Thyroid gland (tissue), 4 donors: ENCODE measurements around the gene NCOR1. TPM values are rescaled to one million over a fixed set of nuclear protein-coding genes. Genes with fewer than 3 reads are reported as not detected.
"Not testable (repeated sequence)": the region's sequence is repeated elsewhere in the genome, so short reads cannot be mapped to it uniquely, and the experiment has no call there.

Source experiments
- DNase-seq, 2 donors: peaks; one replicate each; pipeline ENCODE4 v3.0.0-alpha.2; 2019
- H3K27ac ChIP-seq, 3 donors: fragments of 200-600 bp; sonication (generic); 1 replicate in 2 of 3; 2 replicates in 1 of 3; pipeline ENCODE4 v1.5.1; 2016 to 2019; ENCODE audit warnings: mild to moderate bottlenecking in 1 of 3, moderate library complexity in 1 of 3
- H3K27me3 ChIP-seq: fragments of 200-600 bp; sonication (generic); one replicate; pipeline ENCODE4 v1.5.1; 2019
- H3K36me3 ChIP-seq, 2 donors: fragments of 200-600 bp; sonication (generic); one replicate each; pipeline ENCODE4 v1.5.1; 2016 to 2019
- H3K4me1 ChIP-seq, 2 donors: fragments of 200-600 bp; sonication (generic); one replicate each; pipeline ENCODE4 v1.5.1; 2017 to 2019
- H3K4me3 ChIP-seq, 3 donors: fragments of 200-600 bp; sonication (generic); replicated peaks in 1 of 3; 1 replicate in 2 of 3; 2 replicates in 1 of 3; pipeline ENCODE4 v1.5.1; 2016; ENCODE audit warnings: mild to moderate bottlenecking in 1 of 3
- H3K9me3 ChIP-seq: fragments of 200-600 bp; sonication (generic); one replicate; pipeline ENCODE4 v1.5.1; 2017
- POLR2A ChIP-seq, 2 donors: fragments of 450-650 bp; IDR thresholded peaks; one replicate each; pipeline ENCODE4 v1.6.1; 2017; ENCODE audit warnings: antibody characterized with exemption in 2 of 2, mild to moderate bottlenecking in 2 of 2, moderate library complexity in 1 of 2
- WGBS, 2 donors: methylation state at CpG; one replicate each; pipeline ENCODE4 v1.1.5; 2017; 5-methylcytosine and 5-hydroxymethylcytosine counted together
- intact Hi-C: fragments of 100-400 bp; cut with DNase I; formaldehyde crosslinking; loops from one replicate; pipeline ENCODE4 v1.15.1; 2023
- total RNA-seq, 4 donors: library from RNA; depleted of rRNA; stranded (reverse); fragments of >200 nt; gene quantifications; one replicate each; pipeline ENCODE4 v1.2.3, GENCODE V29; 2016
- TF ChIP-seq, protein P1 (sequence below), 6 experiments: fragments of 200-600 bp in 3 of 6; fragments of 450-650 bp in 3 of 6; sonication (generic) in 3 of 6; IDR thresholded peaks; one replicate each; pipeline ENCODE4 v1.5.1; 2016 to 2019; ENCODE audit warnings: antibody characterized with exemption in 6 of 6, mild to moderate bottlenecking in 2 of 6, inconsistent platforms in 1 of 6, moderate library complexity in 1 of 6

Gene NCOR1
- total RNA-seq, 4 donors from 2014 or later, result 141 to 206 (median 204) TPM

DNA sequence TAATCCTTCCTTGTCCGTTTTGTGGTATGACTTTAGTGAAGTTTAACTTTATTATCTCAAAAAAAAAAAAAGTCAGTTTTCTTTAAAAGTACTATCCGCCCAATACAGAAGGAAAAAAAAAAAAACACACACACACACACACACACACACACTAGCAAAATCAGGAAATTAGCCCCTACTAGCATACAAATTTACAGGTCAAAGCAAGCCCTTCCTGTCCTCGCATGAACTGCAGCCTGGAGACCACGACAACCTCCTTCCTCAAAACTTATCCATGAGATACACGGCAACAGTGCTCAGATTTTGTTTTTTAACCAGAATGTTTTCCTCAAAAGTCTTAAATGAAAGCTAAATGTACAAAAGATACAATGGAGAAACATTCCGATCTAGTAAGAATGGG, 16.2 kb downstream of the NCOR1 start:
- TF ChIP-seq, protein P1, sequence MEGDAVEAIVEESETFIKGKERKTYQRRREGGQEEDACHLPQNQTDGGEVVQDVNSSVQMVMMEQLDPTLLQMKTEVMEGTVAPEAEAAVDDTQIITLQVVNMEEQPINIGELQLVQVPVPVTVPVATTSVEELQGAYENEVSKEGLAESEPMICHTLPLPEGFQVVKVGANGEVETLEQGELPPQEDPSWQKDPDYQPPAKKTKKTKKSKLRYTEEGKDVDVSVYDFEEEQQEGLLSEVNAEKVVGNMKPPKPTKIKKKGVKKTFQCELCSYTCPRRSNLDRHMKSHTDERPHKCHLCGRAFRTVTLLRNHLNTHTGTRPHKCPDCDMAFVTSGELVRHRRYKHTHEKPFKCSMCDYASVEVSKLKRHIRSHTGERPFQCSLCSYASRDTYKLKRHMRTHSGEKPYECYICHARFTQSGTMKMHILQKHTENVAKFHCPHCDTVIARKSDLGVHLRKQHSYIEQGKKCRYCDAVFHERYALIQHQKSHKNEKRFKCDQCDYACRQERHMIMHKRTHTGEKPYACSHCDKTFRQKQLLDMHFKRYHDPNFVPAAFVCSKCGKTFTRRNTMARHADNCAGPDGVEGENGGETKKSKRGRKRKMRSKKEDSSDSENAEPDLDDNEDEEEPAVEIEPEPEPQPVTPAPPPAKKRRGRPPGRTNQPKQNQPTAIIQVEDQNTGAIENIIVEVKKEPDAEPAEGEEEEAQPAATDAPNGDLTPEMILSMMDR (IDR thresholded peaks at IDR 0.05), result no peak
- no peak for TF ChIP-seq POLR2A (IDR thresholded peaks at IDR 0.05)
- peak overlapping the region; percentile 15 to 47 (median 41) for H3K27ac ChIP-seq
- no peak overlapping the region for H3K4me3 ChIP-seq
- H3K9me3 ChIP-seq, result no peaks in the 10 kb centered on the region
- peaks cover 32 to 51% of the 10 kb centered on the region in 2 donors for H3K4me1 ChIP-seq
- H3K36me3 ChIP-seq, result no peaks in the 10 kb centered on the region
- H3K27me3 ChIP-seq, result no peaks in the 10 kb centered on the region
- intact Hi-C loops, result no loop called here
- DNase-seq, result no peak
- WGBS, 2 donors, result 54 to 59% methylated on average over 6 of the region's 6 CpGs

DNA sequence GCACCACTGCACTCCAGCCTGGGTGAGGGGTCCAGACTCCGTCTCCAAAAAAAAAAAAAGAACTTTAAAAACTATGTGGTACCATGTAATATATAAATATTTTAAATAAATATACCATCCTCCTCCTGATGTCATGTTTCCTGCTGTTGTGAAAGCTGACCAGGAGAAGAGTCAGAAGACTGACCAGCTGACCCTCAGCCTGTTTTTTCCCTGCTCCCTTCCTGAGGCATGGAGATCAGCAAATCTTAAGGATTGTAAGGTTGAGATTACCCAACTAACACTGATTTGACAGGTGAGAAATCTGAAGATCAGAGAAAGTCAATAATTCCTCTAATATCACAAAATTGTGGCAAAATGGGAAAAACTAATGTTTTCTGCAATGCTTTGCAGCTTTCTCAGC, 18.1 kb downstream of the NCOR1 start:
- Histone ChIP-seq H3K27ac (no peak overlapping the region), H3K36me3 (peaks cover 4% of the 10 kb centered on the region in 2 donors), H3K27me3 (no peaks in the 10 kb centered on the region), H3K4me3 (no peak overlapping the region), H3K9me3 (no peaks in the 10 kb centered on the region), H3K4me1 (peaks cover 22 to 36% of the 10 kb centered on the region in 2 donors)
- no peak for TF ChIP-seq POLR2A (IDR thresholded peaks at IDR 0.05)
- TF ChIP-seq, protein P1 (IDR thresholded peaks at IDR 0.05), result no peak
- DNase-seq, result no peak
- whole genome bisulfite sequencing, 2 donors, result 90 to 100% methylated on average over 1 of the region's 1 CpG
- intact Hi-C loops, result no loop called here

DNA sequence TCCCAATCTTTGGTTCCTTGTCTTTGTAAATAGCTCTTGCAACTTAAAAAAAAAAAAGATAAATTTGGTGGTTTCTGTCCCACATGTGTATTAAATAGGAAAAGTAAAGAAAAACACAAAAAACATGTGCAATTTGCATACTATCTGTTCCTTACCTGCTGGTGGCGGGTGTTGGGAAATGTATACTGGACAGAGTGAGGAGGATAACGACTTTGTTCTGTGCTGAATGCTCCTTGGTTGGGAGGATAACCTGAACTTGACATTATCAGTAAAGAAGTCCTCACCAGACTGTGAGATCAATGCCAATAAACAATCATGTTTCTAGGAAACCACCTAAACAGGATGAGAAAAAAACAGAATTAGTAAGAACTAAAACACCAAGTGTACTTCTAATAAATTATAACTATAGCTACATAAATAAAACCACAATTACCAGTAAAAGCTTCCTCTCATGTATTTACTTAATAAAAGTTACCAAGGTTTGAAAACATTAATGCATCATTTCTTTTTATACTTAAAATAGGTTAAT, 21.0 kb downstream of the NCOR1 start:
- intact Hi-C loops, H3K36me3 ChIP-seq, H3K9me3 ChIP-seq, H3K27me3 ChIP-seq, H3K27ac ChIP-seq, DNase-seq, H3K4me3 ChIP-seq: not testable (repeated sequence)
- peaks cover 8 to 14% of the 10 kb centered on the region in 2 donors for H3K4me1 ChIP-seq
- WGBS, 2 donors, result 81 to 88% methylated on average over 2 of the region's 2 CpGs

DNA sequence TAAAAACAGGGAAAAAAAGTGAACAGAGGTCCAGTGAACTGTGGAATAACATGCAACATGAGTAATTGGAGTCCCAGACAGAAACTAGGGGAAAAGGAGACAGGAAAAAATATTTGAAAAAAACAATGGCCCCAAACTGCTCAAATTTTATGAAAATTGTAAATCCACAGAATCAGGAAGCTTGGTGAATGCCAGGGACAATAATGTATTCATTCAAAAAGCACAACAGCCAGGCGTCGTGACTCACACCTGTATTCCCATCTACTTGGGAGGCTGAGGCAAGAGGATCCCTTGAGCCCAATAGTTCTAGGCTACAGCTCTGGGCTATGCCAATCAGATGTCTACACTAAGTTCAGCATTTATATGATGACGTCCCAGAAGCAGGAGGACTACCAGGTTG, 23.7 kb downstream of the NCOR1 start:
- no peaks in the 10 kb centered on the region for H3K9me3 ChIP-seq
- H3K36me3 ChIP-seq, result peaks cover 4% of the 10 kb centered on the region in 2 donors
- intact Hi-C loops, result no loop called here
- WGBS, 2 donors, result 78 to 90% methylated on average over 3 of the region's 3 CpGs
- peaks cover 5 to 11% of the 10 kb centered on the region in 2 donors for H3K4me1 ChIP-seq
- DNase-seq, result no peak
- H3K27ac ChIP-seq, result no peak overlapping the region
- no peak for TF ChIP-seq POLR2A (IDR thresholded peaks at IDR 0.05)
- TF ChIP-seq, protein P1 (IDR thresholded peaks at IDR 0.05), result no peak
- no peak overlapping the region for H3K4me3 ChIP-seq
- no peaks in the 10 kb centered on the region for H3K27me3 ChIP-seq

DNA sequence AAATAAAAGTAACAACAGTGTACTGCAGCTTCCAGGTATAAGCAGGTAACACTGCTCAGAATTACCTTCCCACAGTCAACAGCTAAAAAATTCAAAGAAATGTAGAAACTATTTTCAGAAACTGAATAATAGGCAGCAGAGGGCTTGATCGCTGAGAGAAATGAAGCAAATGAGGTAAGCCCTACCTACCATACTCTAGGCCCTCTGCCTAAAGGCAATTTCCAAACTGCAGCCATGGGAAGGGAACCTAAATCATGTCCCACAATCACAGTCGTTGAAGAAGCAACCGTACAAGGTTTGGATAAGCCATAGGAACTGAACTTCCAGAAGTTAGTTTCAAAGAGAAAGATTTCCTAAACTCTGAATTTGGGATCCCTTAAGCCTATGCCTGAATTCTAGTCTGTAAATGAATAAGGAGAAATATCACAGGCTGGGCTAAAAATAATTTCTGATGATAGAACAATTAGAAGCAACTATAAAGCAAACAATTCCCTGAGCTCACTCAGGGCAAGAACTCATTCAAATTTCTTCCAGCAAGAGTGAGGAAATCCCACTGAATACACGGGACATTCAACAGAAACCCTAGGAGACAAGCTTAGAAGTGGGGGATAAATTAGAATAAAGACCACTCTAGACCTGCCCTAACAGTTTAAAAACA, 24.5 kb downstream of the NCOR1 start:
- 75 to 82% methylated on average over 4 of the region's 4 CpGs for WGBS, 2 donors
- Histone ChIP-seq H3K9me3 (no peaks in the 10 kb centered on the region), H3K4me1 (peaks cover 5 to 11% of the 10 kb centered on the region in 2 donors), H3K4me3 (no peak overlapping the region), H3K36me3 (peaks cover 4 to 7% of the 10 kb centered on the region in 2 donors), H3K27me3 (no peaks in the 10 kb centered on the region), H3K27ac (no peak overlapping the region)
- intact Hi-C loops, result no loop called here
- TF ChIP-seq POLR2A (IDR thresholded peaks at IDR 0.05), result no peak
- TF ChIP-seq, protein P1 (IDR thresholded peaks at IDR 0.05), result no peak
- DNase-seq, result no peak
